ENCODE data around the gene SLC9A3.

DNA sequence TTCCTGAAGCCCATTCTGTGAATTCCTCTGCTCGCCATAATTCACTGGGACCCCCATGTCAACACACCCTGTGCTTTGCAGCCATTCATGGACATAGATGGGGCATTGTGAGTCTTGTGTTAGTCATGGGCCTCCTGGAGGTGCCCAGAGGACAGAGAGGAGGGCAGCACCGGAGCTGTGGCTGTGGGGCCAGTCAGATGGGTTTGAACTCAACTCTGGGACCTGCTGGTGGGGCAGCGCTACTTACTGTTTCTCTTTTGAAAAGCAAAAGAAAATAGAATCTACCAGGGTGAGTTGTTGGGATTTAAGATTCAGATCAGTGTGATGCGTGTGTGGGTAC lies 92.6 kb downstream of the SLC9A3 start:
- TF ChIP-seq, protein P1, sequence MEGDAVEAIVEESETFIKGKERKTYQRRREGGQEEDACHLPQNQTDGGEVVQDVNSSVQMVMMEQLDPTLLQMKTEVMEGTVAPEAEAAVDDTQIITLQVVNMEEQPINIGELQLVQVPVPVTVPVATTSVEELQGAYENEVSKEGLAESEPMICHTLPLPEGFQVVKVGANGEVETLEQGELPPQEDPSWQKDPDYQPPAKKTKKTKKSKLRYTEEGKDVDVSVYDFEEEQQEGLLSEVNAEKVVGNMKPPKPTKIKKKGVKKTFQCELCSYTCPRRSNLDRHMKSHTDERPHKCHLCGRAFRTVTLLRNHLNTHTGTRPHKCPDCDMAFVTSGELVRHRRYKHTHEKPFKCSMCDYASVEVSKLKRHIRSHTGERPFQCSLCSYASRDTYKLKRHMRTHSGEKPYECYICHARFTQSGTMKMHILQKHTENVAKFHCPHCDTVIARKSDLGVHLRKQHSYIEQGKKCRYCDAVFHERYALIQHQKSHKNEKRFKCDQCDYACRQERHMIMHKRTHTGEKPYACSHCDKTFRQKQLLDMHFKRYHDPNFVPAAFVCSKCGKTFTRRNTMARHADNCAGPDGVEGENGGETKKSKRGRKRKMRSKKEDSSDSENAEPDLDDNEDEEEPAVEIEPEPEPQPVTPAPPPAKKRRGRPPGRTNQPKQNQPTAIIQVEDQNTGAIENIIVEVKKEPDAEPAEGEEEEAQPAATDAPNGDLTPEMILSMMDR (IDR thresholded peaks at IDR 0.05; ENCODE audit: low read depth, low read length, poor library complexity, severe bottlenecking), result no peak
- no peak for TF ChIP-seq EZH2phosphoT487 (IDR thresholded peaks at IDR 0.05; ENCODE audit: borderline replicate concordance, low read length)
